H1 (cell line): ENCODE data around the gene SLC23A3. TPM values are rescaled to one million over a fixed set of nuclear protein-coding genes. Genes with fewer than 3 reads are reported as not detected.

Source experiments
- CTCF ChIA-PET: fragments of 300-600 bp; sonication (Branson Sonifier 250); formaldehyde crosslinking; loops from one replicate; lab custom pipeline; 2021; ENCODE audit not compliant: partially characterized antibody; lab: Charles Lee
- POLR2A ChIA-PET: fragments of 300-600 bp; sonication (Branson Sonifier 250); formaldehyde crosslinking; loops from one replicate; lab custom pipeline; 2021; ENCODE audit warnings: inconsistent platforms; ENCODE audit not compliant: partially characterized antibody; lab: Charles Lee
- DNase-seq, 2 experiments: peaks; one replicate each; pipeline versions ENCODE4 v3.0.0 to v3.0.0-alpha.2; 2010 to 2022; ENCODE audit warnings: low spot score in 2 of 2, low read depth in 1 of 2, mixed read lengths in 1 of 2
- FAIRE-seq: peaks from 2 replicates; lab custom pipeline; 2011; peaks lifted over from hg19 to GRCh38; lab: Jason Lieb, UNC
- H2AFZ ChIP-seq: 2 replicates; pipeline ENCODE4 v1.8.1; 2012; ENCODE audit warnings: low read length, inconsistent platforms
- H2AK5ac ChIP-seq: 2 replicates; pipeline ENCODE4 v1.6.1; 2013; ENCODE audit warnings: low read depth, low read length
- H2BK120ac ChIP-seq: replicated peaks from 2 replicates; pipeline ENCODE3; 2013; ENCODE audit warnings: low read depth, low read length, inconsistent platforms
- H2BK12ac ChIP-seq: 2 replicates; pipeline ENCODE4 v1.6.1; 2013; ENCODE audit warnings: low read depth, low read length
- H2BK15ac ChIP-seq: 2 replicates; pipeline ENCODE4 v1.6.1; 2013; ENCODE audit warnings: low read length
- H2BK20ac ChIP-seq: 2 replicates; pipeline ENCODE4 v1.6.1; 2013; ENCODE audit warnings: low read length
- H2BK5ac ChIP-seq: 2 replicates; pipeline ENCODE4 v1.6.1; 2013; ENCODE audit warnings: low read depth, low read length
- H3K14ac ChIP-seq: 2 replicates; pipeline ENCODE4 v1.6.1; 2013; ENCODE audit warnings: inconsistent platforms; ENCODE audit not compliant: insufficient read length
- H3K18ac ChIP-seq: 2 replicates; pipeline ENCODE4 v1.6.1; 2013; ENCODE audit warnings: low read length; ENCODE audit errors: extremely low read depth
- H3K23ac ChIP-seq: 2 replicates; pipeline ENCODE4 v1.6.1; 2013; ENCODE audit warnings: inconsistent platforms; ENCODE audit not compliant: insufficient read length
- H3K23me2 ChIP-seq: 2 replicates; pipeline ENCODE4 v1.6.1; 2013; ENCODE audit warnings: low read depth, low read length
- H3K27ac ChIP-seq: 2 replicates; pipeline ENCODE4 v1.6.1; 2011; ENCODE audit warnings: low read depth, low read length, inconsistent platforms
- H3K27me3 ChIP-seq, 4 experiments: replicated peaks in 1 of 4; 1 replicate in 1 of 4; 2 replicates in 3 of 4; pipeline versions ENCODE4 v1.6.1 to v1.8.1; 2011 to 2013; ENCODE audit warnings: low read length in 3 of 4, mild to moderate bottlenecking in 3 of 4, inconsistent platforms in 2 of 4, mixed read lengths in 2 of 4, moderate library complexity in 1 of 4; ENCODE audit not compliant: control insufficient read depth in 3 of 4, insufficient read depth in 3 of 4; ENCODE audit errors: extremely low read depth in 1 of 4
- H3K36me3 ChIP-seq, 4 experiments: 2 replicates each; pipeline versions ENCODE4 v1.6.1 to v1.8.1; 2011 to 2013; ENCODE audit warnings: mild to moderate bottlenecking in 4 of 4, low read length in 3 of 4, moderate library complexity in 2 of 4, control low read depth in 1 of 4, inconsistent platforms in 1 of 4; ENCODE audit not compliant: insufficient read depth in 4 of 4, control insufficient read depth in 2 of 4
- H3K4ac ChIP-seq: replicated peaks from 2 replicates; pipeline ENCODE3; 2013; ENCODE audit warnings: low read length, low read depth, mixed read lengths, inconsistent platforms; ENCODE audit not compliant: insufficient read length
- H3K4me1 ChIP-seq, 4 experiments: replicated peaks in 1 of 4; 1 replicate in 1 of 4; 2 replicates in 3 of 4; pipeline versions ENCODE4 v1.6.1 to v1.8.1; 2011 to 2013; ENCODE audit warnings: low read length in 3 of 4, inconsistent platforms in 2 of 4, mixed read lengths in 1 of 4; ENCODE audit not compliant: insufficient read depth in 4 of 4, control insufficient read depth in 3 of 4
- H3K4me2 ChIP-seq, 2 experiments: 2 replicates each; pipeline versions ENCODE4 v1.6.1 to v1.8.1; 2011 to 2013; ENCODE audit warnings: low read depth in 2 of 2, low read length in 2 of 2, control low read depth in 1 of 2, inconsistent platforms in 1 of 2, mild to moderate bottlenecking in 1 of 2; ENCODE audit not compliant: insufficient read depth in 1 of 2
- H3K4me3 ChIP-seq, 4 experiments: fragments of 200-600, 300-600 bp in 1 of 4; sonication (generic), shearing (Covaris generic), sonication (Bioruptor Twin) in 1 of 4; 2 replicates each; pipeline versions ENCODE4 v1.5.1 to v1.8.1; 2011 to 2016; ENCODE audit warnings: low read length in 4 of 4, low read depth in 3 of 4, control low read depth in 2 of 4, inconsistent platforms in 2 of 4, mild to moderate bottlenecking in 2 of 4, mixed read lengths in 1 of 4, moderate library complexity in 1 of 4; ENCODE audit not compliant: insufficient read depth in 2 of 4; ENCODE audit errors: extremely low read depth in 1 of 4
- H3K56ac ChIP-seq: replicated peaks from 2 replicates; pipeline ENCODE3; 2013; ENCODE audit warnings: low read depth, mild to moderate bottlenecking, mixed read lengths, low read length, inconsistent platforms; ENCODE audit not compliant: insufficient read length
- H3K79me1 ChIP-seq: 2 replicates; pipeline ENCODE4 v1.6.1; 2013; ENCODE audit warnings: low read depth, low read length, control low read depth
- H3K79me2 ChIP-seq, 2 experiments: 2 replicates each; pipeline versions ENCODE4 v1.6.1 to v1.8.1; 2012 to 2013; ENCODE audit warnings: low read length in 2 of 2, mild to moderate bottlenecking in 2 of 2, inconsistent platforms in 1 of 2; ENCODE audit not compliant: insufficient read depth in 2 of 2, control insufficient read depth in 1 of 2
- H3K9ac ChIP-seq, 4 experiments: replicated peaks in 1 of 4; 1 replicate in 1 of 4; 2 replicates in 3 of 4; pipeline versions ENCODE4 v1.6.1 to v1.8.1; 2011 to 2013; ENCODE audit warnings: low read depth in 3 of 4, low read length in 3 of 4, control low read depth in 2 of 4, mild to moderate bottlenecking in 2 of 4, moderate library complexity in 2 of 4, inconsistent platforms in 1 of 4; ENCODE audit errors: extremely low read depth in 1 of 4
- H3K9me3 ChIP-seq, 2 experiments: 2 replicates each; pipeline versions ENCODE4 v1.6.1 to v1.8.1; 2012 to 2013; ENCODE audit warnings: mild to moderate bottlenecking in 2 of 2, moderate library complexity in 2 of 2, control low read depth in 1 of 2, inconsistent platforms in 1 of 2, low read depth in 1 of 2, low read length in 1 of 2, mixed read lengths in 1 of 2; ENCODE audit not compliant: insufficient read depth in 2 of 2
- H4K20me1 ChIP-seq, 2 experiments: replicated peaks in 1 of 2; 2 replicates each; pipeline versions ENCODE3 to v1.8.1; 2011 to 2013; ENCODE audit warnings: inconsistent platforms in 2 of 2, low read length in 2 of 2, mild to moderate bottlenecking in 1 of 2; ENCODE audit not compliant: insufficient read depth in 2 of 2, control insufficient read depth in 1 of 2
- H4K5ac ChIP-seq: 2 replicates; pipeline ENCODE4 v1.6.1; 2013; ENCODE audit warnings: low read length, low read depth, mixed read lengths, inconsistent platforms; ENCODE audit not compliant: insufficient read length
- H4K8ac ChIP-seq: 2 replicates; pipeline ENCODE4 v1.8.0; 2013; ENCODE audit warnings: mild to moderate bottlenecking, moderate library complexity, low read length, inconsistent platforms; ENCODE audit not compliant: insufficient read depth; ENCODE audit errors: extremely low read depth
- H4K91ac ChIP-seq: replicated peaks from 2 replicates; pipeline ENCODE3; 2013; ENCODE audit warnings: low read length, mixed read lengths, inconsistent platforms; ENCODE audit not compliant: insufficient read length
- CBX5 ChIP-seq: fragments of 300-800, 300-1000 bp; sonication (generic); IDR thresholded peaks from 2 replicates; pipeline ENCODE4 v1.7.1; 2016; ENCODE audit warnings: antibody characterized with exemption, low read length, low read depth
- GABPA ChIP-seq: IDR thresholded peaks from 2 replicates; pipeline ENCODE4 v1.6.1; 2011; ENCODE audit warnings: mild to moderate bottlenecking, low read length, moderate library complexity, borderline replicate concordance; ENCODE audit not compliant: insufficient read depth
- JUND ChIP-seq: IDR thresholded peaks from 2 replicates; pipeline ENCODE4 v1.6.1; 2011; ENCODE audit warnings: mild to moderate bottlenecking, improper control_type of control experiment, low read length
- KDM1A ChIP-seq: fragments of 200-600, 300-600 bp; sonication (generic); IDR thresholded peaks from 2 replicates; pipeline ENCODE4 v1.7.1; 2016; ENCODE audit warnings: mild to moderate bottlenecking, low read length, borderline replicate concordance
- POLR2AphosphoS5 ChIP-seq: IDR thresholded peaks from 2 replicates; pipeline ENCODE4 v1.6.1; 2011; ENCODE audit warnings: low read depth, low read length
- TBP ChIP-seq: IDR thresholded peaks from 2 replicates; pipeline ENCODE4 v1.6.1; 2011; ENCODE audit warnings: low read depth, low read length, improper control_type of control experiment
- WGBS, 2 experiments: shearing (Covaris generic) in 1 of 2; methylation state at CpG; one replicate each; pipeline versions ENCODE4 v1.1.6 to v1.1.7; 2013 to 2015; ENCODE audit warnings: low lambda C conversion rate in 2 of 2, mixed read lengths in 2 of 2, inconsistent platforms in 1 of 2, low coverage in 1 of 2, missing lambda C conversion rate in 1 of 2; ENCODE audit not compliant: insufficient replicate concordance in 2 of 2, insufficient coverage in 1 of 2, insufficient read length in 1 of 2; ENCODE audit errors: extremely low coverage in 1 of 2, missing lambda C conversion rate in 1 of 2; 5-methylcytosine and 5-hydroxymethylcytosine counted together
- polyA plus RNA-seq, 7 experiments: library from polyadenylated mRNA; depleted of rRNA in 3 of 7; stranded (reverse) in 5 of 7; unstranded in 2 of 7; fragments of >200 nt in 5 of 7; fragments of 200-250 nt in 2 of 7; gene quantifications; 1 replicate in 5 of 7; 2 replicates in 1 of 7; 4 replicates in 1 of 7; pipeline versions ENCODE4 v1.2.1 to v1.2.3, GENCODE V29; 2011 to 2013; ENCODE audit warnings: missing spikeins in 2 of 7, mixed read lengths in 2 of 7
- total RNA-seq: library from RNA; stranded (reverse); fragmentation: NEBNext Ultra II Directional; extraction: Animal tissue kit (Norgen Biotek cat#: 25700); gene quantifications from 2 replicates; pipeline ENCODE4 v1.2.1, GENCODE V29; 2021

SLC23A3 gene
- total and polyA plus RNA-seq, 2 of the 8 experiments (the other 6 are each of a cell fraction or from before 2014, with no cell fraction given): 0.35 to 0.84 TPM

- no peak overlapping the region for H3K4me2 ChIP-seq
- no peak for FAIRE-seq
- H4K8ac ChIP-seq: no peak overlapping the region
- no peak overlapping the region for H3K14ac ChIP-seq
- H3K23ac ChIP-seq: no peak overlapping the region
- H2AFZ ChIP-seq: no peak overlapping the region
- no peak overlapping the region for H4K91ac ChIP-seq
- no peaks in the 10 kb centered on the region for H3K79me1 ChIP-seq
- no peak overlapping the region for H2BK120ac ChIP-seq
- ChIA-PET CTCF (interaction anchor here (1.0 kb wide), 1 partner anchor 104 kb away, joined by 3 read pairs; no protein-coding TSS in a partner anchor), POLR2A (interaction anchor here (1.1 to 6.1 kb wide), 4 partner anchors 9 to 17 kb away, joined by 3 to 101 read pairs (median 4); partner anchors contain the start of gene ABCB6)
- H2AK5ac ChIP-seq: no peak overlapping the region
- H2BK20ac ChIP-seq: no peak overlapping the region
- no peak for DNase-seq
- no peak overlapping the region for H3K4me3 ChIP-seq
- H4K20me1 ChIP-seq: peaks cover 0 to 4% of the 10 kb centered on the region in 2 experiments
- no peak overlapping the region for H2BK15ac ChIP-seq
- H2BK5ac ChIP-seq: no peak overlapping the region
- H3K9ac ChIP-seq: no peak overlapping the region
- no peak overlapping the region for H3K18ac ChIP-seq
- H3K23me2 ChIP-seq: peaks cover 10% of the 10 kb centered on the region
- no peak overlapping the region for H2BK12ac ChIP-seq
- H3K9me3 ChIP-seq: no peaks in the 10 kb centered on the region
- H3K27ac ChIP-seq: no peak overlapping the region
- H4K5ac ChIP-seq: no peak overlapping the region
- no peaks in the 10 kb centered on the region for H3K79me2 ChIP-seq
- 90% methylated on average over 24 of the region's 24 CpGs; no CpG with 5 or more reads in 1 of the 2 experiments for WGBS, 2 experiments
- TF ChIP-seq JUND (no peak), POLR2AphosphoS5 (no peak), CBX5 (no peak), GABPA (no peak), TBP (no peak), KDM1A (no peak)
- H3K56ac ChIP-seq: no peak overlapping the region
- H3K36me3 ChIP-seq: peaks cover 13 to 51% (median 23%) of the 10 kb centered on the region in 4 experiments
- H3K4ac ChIP-seq: no peak overlapping the region
- H3K27me3 ChIP-seq: no peaks in the 10 kb centered on the region
- H3K4me1 ChIP-seq: peaks cover 0 to 6% (median 3%) of the 10 kb centered on the region in 4 experiments; a peak in 5 of 7 replicates
Observed at GRCh38 chr2:219210196-219210885, 40.5 kb upstream of the SLC23A3 start.
